Esophagus squamous epithelium (tissue), 5 donors: ENCODE results near the gene CENPE. TPM values are rescaled to one million over a fixed set of nuclear protein-coding genes. Genes with fewer than 3 reads are reported as not detected.

Source experiments
- DNase-seq: peaks from one replicate; lab custom pipeline; 2025; lab: John Stamatoyannopoulos, UW
- H3K27ac ChIP-seq, 4 donors: fragments of 200-600 bp; sonication (generic); one replicate each; pipeline ENCODE4 v1.5.1; 2016 to 2019; ENCODE audit warnings: mild to moderate bottlenecking in 1 of 4
- H3K27me3 ChIP-seq, 4 donors: fragments of 200-600 bp; sonication (generic); 1 replicate in 3 of 4; 2 replicates in 1 of 4; pipeline versions ENCODE4 v1.5.1 to v1.6.0; 2017 to 2021; ENCODE audit warnings: antibody characterized with exemption in 1 of 4
- H3K36me3 ChIP-seq, 3 donors: fragments of 200-600 bp; sonication (generic); one replicate each; pipeline ENCODE4 v1.5.1; 2016 to 2019
- H3K4me1 ChIP-seq, 3 donors: fragments of 200-600 bp; sonication (generic); one replicate each; pipeline ENCODE4 v1.5.1; 2017 to 2019
- H3K4me3 ChIP-seq, 4 donors: fragments of 200-600 bp; sonication (generic); 1 replicate in 3 of 4; 2 replicates in 1 of 4; pipeline ENCODE4 v1.5.1; 2016 to 2019; ENCODE audit warnings: mild to moderate bottlenecking in 2 of 4, moderate library complexity in 1 of 4
- H3K9me3 ChIP-seq, 3 donors: fragments of 200-600 bp; sonication (generic); one replicate each; pipeline ENCODE4 v1.5.1; 2016 to 2019
- POLR2A ChIP-seq, 4 donors: fragments of 450-650 bp; IDR thresholded peaks; one replicate each; pipeline ENCODE4 v1.6.1; 2017; ENCODE audit warnings: antibody characterized with exemption in 4 of 4, mild to moderate bottlenecking in 4 of 4, moderate library complexity in 3 of 4
- WGBS, 2 donors: methylation state at CpG; one replicate each; pipeline ENCODE4 v1.1.5; 2018; 5-methylcytosine and 5-hydroxymethylcytosine counted together
- intact Hi-C: fragments of 100-400 bp; cut with DNase I; formaldehyde crosslinking; loops from one replicate; pipeline ENCODE4 v1.15.0; 2022
- total RNA-seq, 4 donors: library from RNA; depleted of rRNA; stranded (reverse); fragments of >200 nt; gene quantifications; one replicate each; pipeline ENCODE4 v1.1.0, GENCODE V29; 2016
- TF ChIP-seq, protein P1 (sequence below), 6 experiments: fragments of 450-650 bp in 4 of 6; fragments of 200-600 bp in 2 of 6; sonication (generic) in 2 of 6; IDR thresholded peaks; one replicate each; pipeline ENCODE4 v1.5.1; 2016 to 2019; ENCODE audit warnings: antibody characterized with exemption in 6 of 6, mild to moderate bottlenecking in 4 of 6, moderate library complexity in 4 of 6
- donor health status: DM: yes; HTN: yes; CAD: no.

The CENPE gene
- total RNA-seq, 4 donors from 2014 or later = 3.0 to 14.3 (median 7.7) TPM

DNA sequence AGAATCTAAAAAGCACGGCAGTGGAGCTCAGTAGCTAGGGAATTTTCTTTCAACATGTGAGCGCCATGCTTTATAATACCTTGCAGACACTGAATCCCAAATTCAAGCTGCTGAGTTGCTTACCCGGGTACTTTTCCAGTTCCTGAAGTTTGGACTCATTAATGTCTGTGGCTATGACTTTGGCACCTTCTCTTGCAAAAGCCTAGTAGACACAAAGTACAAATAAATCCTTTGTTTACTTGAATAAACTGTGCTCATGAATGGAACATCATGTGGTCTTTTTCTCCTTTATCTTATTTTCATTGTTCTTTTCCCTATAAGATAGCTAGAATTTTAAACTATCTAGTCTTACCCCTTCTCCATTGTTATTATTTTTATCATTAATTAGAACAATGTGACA, 103.1 kb downstream of the CENPE start:
- WGBS, 2 donors = 71 to 81% methylated on average over 3 of the region's 3 CpGs
- intact Hi-C loops = loop anchor here (10.0 kb wide), 1 partner anchor 60 kb away; no protein-coding TSS in a partner anchor

DNA sequence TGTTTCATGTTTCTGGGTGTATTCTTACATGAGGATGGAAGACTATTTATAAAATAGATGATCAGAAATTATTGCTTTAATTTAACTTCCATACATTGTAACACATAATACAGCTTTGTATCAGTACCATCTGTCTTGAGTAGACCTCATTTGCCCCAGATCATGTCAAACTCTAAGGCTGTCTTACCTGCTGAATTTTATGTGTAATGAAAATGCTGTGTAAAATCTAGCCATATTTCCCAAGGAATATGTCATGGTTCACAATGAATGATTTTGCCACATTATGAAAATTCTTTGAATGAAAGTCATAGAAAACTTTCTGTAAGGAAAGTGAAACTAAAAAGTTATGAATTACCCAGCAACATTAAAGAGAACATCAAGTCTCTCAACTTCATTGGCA, 105.9 kb downstream of the CENPE start:
- TF ChIP-seq, protein P1, sequence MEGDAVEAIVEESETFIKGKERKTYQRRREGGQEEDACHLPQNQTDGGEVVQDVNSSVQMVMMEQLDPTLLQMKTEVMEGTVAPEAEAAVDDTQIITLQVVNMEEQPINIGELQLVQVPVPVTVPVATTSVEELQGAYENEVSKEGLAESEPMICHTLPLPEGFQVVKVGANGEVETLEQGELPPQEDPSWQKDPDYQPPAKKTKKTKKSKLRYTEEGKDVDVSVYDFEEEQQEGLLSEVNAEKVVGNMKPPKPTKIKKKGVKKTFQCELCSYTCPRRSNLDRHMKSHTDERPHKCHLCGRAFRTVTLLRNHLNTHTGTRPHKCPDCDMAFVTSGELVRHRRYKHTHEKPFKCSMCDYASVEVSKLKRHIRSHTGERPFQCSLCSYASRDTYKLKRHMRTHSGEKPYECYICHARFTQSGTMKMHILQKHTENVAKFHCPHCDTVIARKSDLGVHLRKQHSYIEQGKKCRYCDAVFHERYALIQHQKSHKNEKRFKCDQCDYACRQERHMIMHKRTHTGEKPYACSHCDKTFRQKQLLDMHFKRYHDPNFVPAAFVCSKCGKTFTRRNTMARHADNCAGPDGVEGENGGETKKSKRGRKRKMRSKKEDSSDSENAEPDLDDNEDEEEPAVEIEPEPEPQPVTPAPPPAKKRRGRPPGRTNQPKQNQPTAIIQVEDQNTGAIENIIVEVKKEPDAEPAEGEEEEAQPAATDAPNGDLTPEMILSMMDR (IDR thresholded peaks at IDR 0.05) = no peak
- TF ChIP-seq POLR2A (IDR thresholded peaks at IDR 0.05) = no peak
- DNase-seq = no peak
- Histone ChIP-seq H3K36me3 (peaks cover 4 to 51% (median 8%) of the 10 kb centered on the region in 3 donors), H3K4me1 (peaks cover 0 to 12% (median 0%) of the 10 kb centered on the region in 3 donors), H3K27me3 (no peaks in the 10 kb centered on the region), H3K4me3 (no peak overlapping the region), H3K9me3 (no peaks in the 10 kb centered on the region), H3K27ac (no peak overlapping the region)
- intact Hi-C loops = loop anchor here (10.0 kb wide), 1 partner anchor 57 kb away; no protein-coding TSS in a partner anchor

More for the DNA sequence above, 103.1 kb downstream of the CENPE start:
- no peak for DNase-seq
- H3K4me1 ChIP-seq = peaks cover 4 to 37% (median 9%) of the 10 kb centered on the region in 3 donors
- H3K9me3 ChIP-seq = no peaks in the 10 kb centered on the region
- no peak for TF ChIP-seq POLR2A (IDR thresholded peaks at IDR 0.05)
- TF ChIP-seq, protein P1 (IDR thresholded peaks at IDR 0.05) = no peak
- H3K27ac ChIP-seq = no peak overlapping the region
- H3K36me3 ChIP-seq = peaks cover 0 to 23% (median 0%) of the 10 kb centered on the region in 3 donors
- no peaks in the 10 kb centered on the region for H3K27me3 ChIP-seq
- no peak overlapping the region for H3K4me3 ChIP-seq

GRCh38 chr4:103091601-103092223, 106.4 kb downstream of the CENPE start:
- no peaks in the 10 kb centered on the region for H3K9me3 ChIP-seq
- H3K36me3 ChIP-seq = peaks cover 4 to 57% (median 13%) of the 10 kb centered on the region in 3 donors
- no peak for DNase-seq
- H3K27ac ChIP-seq = no peak overlapping the region
- no peaks in the 10 kb centered on the region for H3K27me3 ChIP-seq
- TF ChIP-seq POLR2A (IDR thresholded peaks at IDR 0.05) = no peak
- TF ChIP-seq, protein P1 (IDR thresholded peaks at IDR 0.05) = peak; percentile 15 to 59 (median 36)
- 29 to 38% methylated on average over 3 of the region's 3 CpGs for WGBS, 2 donors
- no peak overlapping the region for H3K4me3 ChIP-seq
- H3K4me1 ChIP-seq = peaks cover 0 to 7% (median 0%) of the 10 kb centered on the region in 3 donors
- intact Hi-C loops = loop anchor here (10.0 kb wide), 1 partner anchor 57 kb away; no protein-coding TSS in a partner anchor

DNA sequence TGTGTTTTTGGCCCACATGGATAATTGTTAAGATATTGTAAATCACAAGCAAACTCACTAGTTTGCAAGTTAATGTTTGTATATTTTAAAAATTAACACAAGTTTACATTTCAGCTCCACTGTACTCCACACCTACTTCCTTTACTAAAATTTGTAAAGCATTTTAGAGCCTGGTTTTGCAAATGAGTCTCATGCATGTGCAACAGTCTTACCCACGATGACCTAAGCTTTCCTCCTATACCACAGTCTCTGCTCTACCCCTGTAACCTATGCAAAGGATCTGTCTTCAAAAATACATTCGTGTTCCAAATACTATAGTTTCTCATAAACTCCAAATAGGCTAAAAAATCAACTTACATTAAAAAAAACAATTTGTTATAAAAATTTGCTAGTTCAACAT, 108.7 kb downstream of the CENPE start:
- Histone ChIP-seq H3K4me1 (no peaks in the 10 kb centered on the region), H3K27me3 (no peaks in the 10 kb centered on the region), H3K9me3 (no peaks in the 10 kb centered on the region), H3K36me3 (peaks cover 4 to 79% (median 13%) of the 10 kb centered on the region in 3 donors), H3K4me3 (no peak overlapping the region), H3K27ac (no peak overlapping the region)
- intact Hi-C loops = no loop called here
- DNase-seq = no peak
- WGBS, 2 donors = 86 to 89% methylated on average over 2 of the region's 2 CpGs
- TF ChIP-seq, protein P1 (IDR thresholded peaks at IDR 0.05) = no peak
- no peak for TF ChIP-seq POLR2A (IDR thresholded peaks at IDR 0.05)

DNA sequence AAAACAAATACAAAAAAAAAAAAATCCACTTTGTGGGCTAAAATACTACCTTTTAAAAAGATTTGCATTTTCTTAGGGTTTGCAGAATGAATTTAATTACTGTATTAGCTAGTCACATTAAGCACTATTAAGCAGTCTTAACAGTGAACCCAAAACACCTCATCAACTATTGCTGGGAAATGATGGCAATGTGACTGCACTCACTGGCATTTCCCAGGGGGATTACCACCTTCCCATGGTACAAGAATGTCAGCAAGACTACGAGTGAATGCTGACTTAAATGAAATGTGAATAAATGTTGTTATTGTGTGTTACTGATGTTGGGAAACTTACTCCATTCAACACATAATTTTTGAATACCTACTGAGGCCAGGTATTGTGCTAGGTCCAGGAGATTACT, 111.6 kb downstream of the CENPE start:
- Histone ChIP-seq H3K27me3 (no peaks in the 10 kb centered on the region), H3K4me3 (no peak overlapping the region), H3K27ac (no peak overlapping the region), H3K4me1 (no peaks in the 10 kb centered on the region), H3K9me3 (no peaks in the 10 kb centered on the region), H3K36me3 (peaks cover 4 to 91% (median 13%) of the 10 kb centered on the region in 3 donors)
- no peak for TF ChIP-seq POLR2A (IDR thresholded peaks at IDR 0.05)
- TF ChIP-seq, protein P1 (IDR thresholded peaks at IDR 0.05) = no peak
- 62 to 82% methylated on average over 1 of the region's 1 CpG for WGBS, 2 donors
- no peak for DNase-seq
- intact Hi-C loops = no loop called here
